ENCODE measurements around the gene DNAAF8. TPM values are rescaled to one million over a fixed set of nuclear protein-coding genes. Genes with fewer than 3 reads are reported as not detected.

DNAAF8 gene
- polyA plus RNA-seq, 1 donor from 2014 or later = 3.4 TPM

DNA sequence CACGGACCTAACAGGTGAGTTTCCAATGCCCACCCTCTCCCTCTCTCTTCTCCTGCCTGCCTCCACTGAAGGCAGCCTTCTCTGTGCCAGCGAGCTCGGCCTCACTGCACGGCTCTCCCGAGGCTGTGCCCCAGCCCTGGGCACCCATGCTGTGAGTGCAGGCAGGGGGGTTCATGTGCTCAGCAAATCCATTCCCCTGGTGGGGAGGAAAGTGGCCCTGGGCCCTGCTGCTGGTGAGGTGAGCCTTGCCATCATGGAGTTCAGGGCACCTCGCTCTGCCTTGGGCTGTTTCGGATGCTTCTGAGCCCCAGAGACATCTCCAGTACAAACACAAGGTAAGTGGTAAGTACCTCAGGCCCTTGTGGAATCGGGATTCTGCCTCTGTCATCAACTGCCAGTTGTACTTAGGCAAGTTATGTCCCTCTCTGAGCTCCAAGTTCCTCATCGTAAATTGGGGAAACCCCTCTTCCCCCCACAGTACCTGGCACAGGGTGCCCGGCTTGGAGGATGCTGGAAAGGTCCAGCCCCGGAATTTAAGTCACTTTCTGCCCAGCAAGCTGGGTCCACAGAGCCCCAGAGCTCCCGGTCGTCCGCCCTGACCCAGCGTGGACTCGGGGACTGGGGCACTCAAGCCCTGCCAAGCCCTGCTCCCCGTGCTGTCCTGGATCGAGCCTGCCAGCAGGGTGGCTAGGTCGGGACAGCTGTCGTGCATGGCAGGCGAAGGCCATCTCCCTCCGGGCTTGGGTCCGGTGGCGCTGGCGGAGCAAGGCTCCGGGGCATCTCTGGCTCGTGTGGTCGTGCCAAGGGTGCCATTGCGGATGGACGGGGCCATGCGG lies 41.7 kb upstream of the DNAAF8 start (continued):
- TF ChIP-seq EP300 (conservative IDR thresholded peaks at IDR 0.05; ENCODE audit: poor library complexity, severe bottlenecking) (no peak), TAF1 (IDR thresholded peaks at IDR 0.05; ENCODE audit: low read depth) (no peak)

DNA sequence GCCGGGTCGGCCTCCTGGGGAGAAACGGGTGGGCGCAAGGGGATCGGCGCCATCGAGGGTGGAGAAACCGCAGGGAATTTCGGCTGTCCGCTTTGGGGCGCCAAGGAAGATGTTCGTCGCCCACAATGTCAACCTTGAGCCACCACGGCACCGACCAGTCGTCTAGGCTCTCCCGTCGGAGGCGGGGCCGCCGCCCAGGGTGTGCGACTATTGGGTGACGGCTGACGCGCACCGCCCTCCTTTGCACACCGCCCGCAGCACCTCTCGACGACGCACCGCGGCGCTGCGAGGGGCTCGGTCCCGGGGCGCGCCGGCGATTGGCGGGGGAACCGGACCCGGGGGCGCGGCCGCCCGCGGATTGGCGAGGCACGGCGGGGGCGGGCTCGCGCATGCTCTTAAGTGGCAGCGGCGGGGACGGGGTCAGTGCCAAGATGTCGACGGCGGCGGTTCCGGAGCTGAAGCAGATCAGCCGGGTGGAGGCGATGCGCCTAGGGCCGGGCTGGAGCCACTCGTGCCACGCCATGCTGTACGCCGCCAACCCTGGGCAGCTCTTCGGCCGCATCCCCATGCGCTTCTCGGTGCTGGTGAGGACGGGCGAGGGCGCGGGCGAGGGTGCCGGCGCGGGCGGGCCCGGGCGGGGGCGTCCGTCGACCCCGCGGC lies 40.9 kb upstream of the DNAAF8 start, which contains the start of gene NUDT16L1:
NUDT16L1 (plus strand) TSS at position 267 of the 660 bp plus-strand sequence; CDS start at position 432, 165 bp downstream.
- Histone ChIP-seq H3K9me3 (ENCODE audit: low read length) (no peaks in the 10 kb centered on the region), H3K36me3 (ENCODE audit: insufficient read depth, low read length) (no peaks in the 10 kb centered on the region), H3K9ac (ENCODE audit: low read length) (peak within 1 kb of the TSS; percentile 83), H2AFZ (ENCODE audit: low read depth, low read length) (peak within 1 kb of the TSS; percentile 49), H3K27ac (ENCODE audit: low read length) (peak within 1 kb of the TSS; percentile 78), H3K79me2 (replicated peaks; ENCODE audit: insufficient read depth, low read length) (no peaks in the 10 kb centered on the region), H3F3A (ENCODE audit: insufficient read depth, low read length, poor library complexity, severe bottlenecking) (no peaks in the 10 kb centered on the region), H3K4me2 (ENCODE audit: low read length) (peak within 1 kb of the TSS; percentile 28), H3K9me2 (ENCODE audit: insufficient read depth, low read length) (no peaks in the 10 kb centered on the region), H4K20me1 (ENCODE audit: insufficient read depth) (no peaks in the 10 kb centered on the region), H3K27me3 (ENCODE audit: insufficient read depth, low read depth, low read length) (no peaks in the 10 kb centered on the region), H3K4me3 (ENCODE audit: low read length) (peak within 1 kb of the TSS; percentile 91)
- TF ChIP-seq EZH2 (IDR thresholded peaks at IDR 0.05; ENCODE audit: borderline replicate concordance, insufficient read depth, low read length, poor library complexity, severe bottlenecking) (no peak), TAF1 (IDR thresholded peaks at IDR 0.05; ENCODE audit: low read depth) (peak; percentile 55), EP300 (conservative IDR thresholded peaks at IDR 0.05; ENCODE audit: poor library complexity, severe bottlenecking) (peak; percentile 16), POLR2AphosphoS5 (IDR thresholded peaks at IDR 0.05) (peak; percentile 77), SMC3 (conservative IDR thresholded peaks at IDR 0.05; ENCODE audit: poor library complexity) (peak; percentile 52), MXI1 (conservative IDR thresholded peaks at IDR 0.05; ENCODE audit: poor library complexity, severe bottlenecking) (peak; percentile 82), RAD21 (conservative IDR thresholded peaks at IDR 0.05) (no peak)
- TF ChIP-seq, protein P1, sequence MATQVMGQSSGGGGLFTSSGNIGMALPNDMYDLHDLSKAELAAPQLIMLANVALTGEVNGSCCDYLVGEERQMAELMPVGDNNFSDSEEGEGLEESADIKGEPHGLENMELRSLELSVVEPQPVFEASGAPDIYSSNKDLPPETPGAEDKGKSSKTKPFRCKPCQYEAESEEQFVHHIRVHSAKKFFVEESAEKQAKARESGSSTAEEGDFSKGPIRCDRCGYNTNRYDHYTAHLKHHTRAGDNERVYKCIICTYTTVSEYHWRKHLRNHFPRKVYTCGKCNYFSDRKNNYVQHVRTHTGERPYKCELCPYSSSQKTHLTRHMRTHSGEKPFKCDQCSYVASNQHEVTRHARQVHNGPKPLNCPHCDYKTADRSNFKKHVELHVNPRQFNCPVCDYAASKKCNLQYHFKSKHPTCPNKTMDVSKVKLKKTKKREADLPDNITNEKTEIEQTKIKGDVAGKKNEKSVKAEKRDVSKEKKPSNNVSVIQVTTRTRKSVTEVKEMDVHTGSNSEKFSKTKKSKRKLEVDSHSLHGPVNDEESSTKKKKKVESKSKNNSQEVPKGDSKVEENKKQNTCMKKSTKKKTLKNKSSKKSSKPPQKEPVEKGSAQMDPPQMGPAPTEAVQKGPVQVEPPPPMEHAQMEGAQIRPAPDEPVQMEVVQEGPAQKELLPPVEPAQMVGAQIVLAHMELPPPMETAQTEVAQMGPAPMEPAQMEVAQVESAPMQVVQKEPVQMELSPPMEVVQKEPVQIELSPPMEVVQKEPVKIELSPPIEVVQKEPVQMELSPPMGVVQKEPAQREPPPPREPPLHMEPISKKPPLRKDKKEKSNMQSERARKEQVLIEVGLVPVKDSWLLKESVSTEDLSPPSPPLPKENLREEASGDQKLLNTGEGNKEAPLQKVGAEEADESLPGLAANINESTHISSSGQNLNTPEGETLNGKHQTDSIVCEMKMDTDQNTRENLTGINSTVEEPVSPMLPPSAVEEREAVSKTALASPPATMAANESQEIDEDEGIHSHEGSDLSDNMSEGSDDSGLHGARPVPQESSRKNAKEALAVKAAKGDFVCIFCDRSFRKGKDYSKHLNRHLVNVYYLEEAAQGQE (IDR thresholded peaks at IDR 0.05; ENCODE audit: borderline replicate concordance) = peak; percentile 74
- TF ChIP-seq, protein P2, sequence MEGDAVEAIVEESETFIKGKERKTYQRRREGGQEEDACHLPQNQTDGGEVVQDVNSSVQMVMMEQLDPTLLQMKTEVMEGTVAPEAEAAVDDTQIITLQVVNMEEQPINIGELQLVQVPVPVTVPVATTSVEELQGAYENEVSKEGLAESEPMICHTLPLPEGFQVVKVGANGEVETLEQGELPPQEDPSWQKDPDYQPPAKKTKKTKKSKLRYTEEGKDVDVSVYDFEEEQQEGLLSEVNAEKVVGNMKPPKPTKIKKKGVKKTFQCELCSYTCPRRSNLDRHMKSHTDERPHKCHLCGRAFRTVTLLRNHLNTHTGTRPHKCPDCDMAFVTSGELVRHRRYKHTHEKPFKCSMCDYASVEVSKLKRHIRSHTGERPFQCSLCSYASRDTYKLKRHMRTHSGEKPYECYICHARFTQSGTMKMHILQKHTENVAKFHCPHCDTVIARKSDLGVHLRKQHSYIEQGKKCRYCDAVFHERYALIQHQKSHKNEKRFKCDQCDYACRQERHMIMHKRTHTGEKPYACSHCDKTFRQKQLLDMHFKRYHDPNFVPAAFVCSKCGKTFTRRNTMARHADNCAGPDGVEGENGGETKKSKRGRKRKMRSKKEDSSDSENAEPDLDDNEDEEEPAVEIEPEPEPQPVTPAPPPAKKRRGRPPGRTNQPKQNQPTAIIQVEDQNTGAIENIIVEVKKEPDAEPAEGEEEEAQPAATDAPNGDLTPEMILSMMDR (IDR thresholded peaks at IDR 0.05; ENCODE audit: poor library complexity, severe bottlenecking) = peak; percentile 81
